Mammary epithelial cell (primary cell): ENCODE data around the gene CDR2.

ENCODE experiments used
- CTCF ChIP-seq, 2 donors: IDR thresholded peaks in 1 of 2; conservative IDR thresholded peaks in 1 of 2; 2 replicates each; pipeline ENCODE4 v1.5.1; 2011 to 2012; ENCODE audit warnings: inconsistent platforms in 2 of 2, low read length in 2 of 2, mild to moderate bottlenecking in 2 of 2, control low read depth in 1 of 2, low read depth in 1 of 2; ENCODE audit not compliant: insufficient read depth in 1 of 2; ENCODE audit errors: extremely low read depth in 1 of 2
- EZH2 ChIP-seq: IDR thresholded peaks from 2 replicates; pipeline ENCODE4 v1.6.1; 2012; ENCODE audit warnings: low read length, inconsistent platforms, borderline replicate concordance

GRCh38 chr16:22337045-22337444, 37.4 kb downstream of the CDR2 start:
- no peak for TF ChIP-seq CTCF (conservative IDR thresholded peaks at IDR 0.05 in 1 of 2, IDR thresholded peaks at IDR 0.05 in 1 of 2; ENCODE audit: extremely low read depth in 1 of 2, insufficient read depth in 1 of 2, low read depth in 1 of 2, low read length in 2 of 2)
- TF ChIP-seq EZH2, result no peak
